Nephron (organoid): ENCODE results near the gene KCNIP4.

Experiments
- H3K27ac Mint-ChIP-seq, 3 experiments: 2 replicates each; pipeline ENCODE4 v1.8.0; 2020; ENCODE audit warnings: mixed read lengths in 3 of 3, mild to moderate bottlenecking in 2 of 3, moderate library complexity in 1 of 3
- H3K27me3 Mint-ChIP-seq: 2 replicates; pipeline ENCODE4 v1.8.0; 2021; ENCODE audit warnings: low read depth, mild to moderate bottlenecking, moderate library complexity, mixed read lengths
- H3K36me3 Mint-ChIP-seq: 2 replicates; pipeline ENCODE4 v1.8.0; 2020; ENCODE audit warnings: low read depth, mixed read lengths
- H3K4me1 Mint-ChIP-seq: 2 replicates; pipeline ENCODE4 v1.8.0; 2020; ENCODE audit warnings: mixed read lengths
- H3K4me3 Mint-ChIP-seq, 3 experiments: 2 replicates each; pipeline ENCODE4 v1.8.0; 2020; ENCODE audit warnings: mild to moderate bottlenecking in 3 of 3, mixed read lengths in 3 of 3, moderate library complexity in 2 of 3
- H3K9me3 Mint-ChIP-seq: 2 replicates; pipeline ENCODE4 v1.8.0; 2020; ENCODE audit warnings: mixed read lengths
- CTCF ChIP-seq, 3 experiments: fragments of 200-600 bp; sonication (generic); IDR thresholded peaks; one replicate each; pipeline ENCODE4 v1.5.0; 2021; ENCODE audit warnings: antibody characterized with exemption in 3 of 3; ENCODE audit not compliant: unreplicated experiment in 3 of 3

Gene KCNIP4

DNA sequence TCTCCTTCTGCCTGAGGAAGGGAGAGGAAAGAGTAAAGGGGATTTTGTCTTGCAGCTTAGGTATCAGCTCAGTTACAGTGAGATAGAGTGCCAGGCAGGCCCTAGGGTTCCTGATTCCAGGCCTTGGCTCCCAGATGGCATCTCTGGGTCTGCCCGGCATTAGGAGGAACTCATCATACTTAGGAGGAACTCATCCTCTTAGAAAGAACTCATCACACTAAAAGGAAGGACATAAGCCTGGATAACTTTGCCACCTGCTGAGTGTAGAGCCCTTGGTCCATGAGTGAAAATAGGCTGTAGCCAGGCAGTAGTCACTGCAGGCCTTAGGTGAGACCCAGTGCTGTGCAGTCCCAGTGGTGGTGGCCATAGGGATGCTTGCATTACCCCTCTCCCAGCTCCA is 881.2 kb downstream of the KCNIP4 start:
- Mint-ChIP-seq H3K27me3 (no peaks in the 10 kb centered on the region), H3K27ac (no peak overlapping the region), H3K9me3 (no peaks in the 10 kb centered on the region), H3K36me3 (no peaks in the 10 kb centered on the region), H3K4me3 (no peak overlapping the region), H3K4me1 (no peaks in the 10 kb centered on the region)
- no peak for TF ChIP-seq CTCF (IDR thresholded peaks at IDR 0.05; ENCODE audit: unreplicated experiment in 3 of 3)

DNA sequence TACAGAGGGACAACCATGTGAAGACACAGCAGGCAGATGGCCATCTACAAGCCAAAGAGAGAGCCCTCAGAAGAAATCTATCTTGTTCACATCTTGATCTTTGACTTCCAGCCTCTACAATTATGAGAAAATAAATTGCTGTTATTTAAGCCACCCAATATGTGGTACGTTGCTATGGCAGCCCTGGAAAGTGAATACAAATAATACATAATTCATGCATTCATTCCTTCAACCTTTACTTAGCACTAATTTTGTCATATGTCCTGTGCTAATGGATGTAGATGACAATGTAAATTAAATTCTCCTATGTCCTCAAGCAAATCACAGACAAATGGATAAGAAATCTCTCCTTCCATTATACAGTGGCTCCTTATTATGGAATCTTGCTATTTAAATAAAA is 886.7 kb downstream of the KCNIP4 start:
- H3K4me1 Mint-ChIP-seq: no peaks in the 10 kb centered on the region
- H3K36me3 Mint-ChIP-seq: no peaks in the 10 kb centered on the region
- no peak overlapping the region for H3K4me3 Mint-ChIP-seq
- no peak for TF ChIP-seq CTCF (IDR thresholded peaks at IDR 0.05; ENCODE audit: unreplicated experiment in 3 of 3)
- no peaks in the 10 kb centered on the region for H3K9me3 Mint-ChIP-seq
- H3K27ac Mint-ChIP-seq: no peak overlapping the region
- no peaks in the 10 kb centered on the region for H3K27me3 Mint-ChIP-seq

GRCh38 chr4:21046141-21046540 is 902.4 kb downstream of the KCNIP4 start:
- no peak for TF ChIP-seq CTCF (IDR thresholded peaks at IDR 0.05; ENCODE audit: unreplicated experiment in 3 of 3)
- no peak overlapping the region for H3K4me3 Mint-ChIP-seq
- no peaks in the 10 kb centered on the region for H3K27me3 Mint-ChIP-seq
- no peak overlapping the region for H3K27ac Mint-ChIP-seq
- H3K36me3 Mint-ChIP-seq: no peaks in the 10 kb centered on the region
- H3K4me1 Mint-ChIP-seq: no peaks in the 10 kb centered on the region
- no peaks in the 10 kb centered on the region for H3K9me3 Mint-ChIP-seq

- Mint-ChIP-seq H3K27ac (no peak overlapping the region), H3K9me3 (no peaks in the 10 kb centered on the region), H3K4me3 (no peak overlapping the region), H3K36me3 (no peaks in the 10 kb centered on the region), H3K27me3 (no peaks in the 10 kb centered on the region), H3K4me1 (no peaks in the 10 kb centered on the region)
- TF ChIP-seq CTCF (IDR thresholded peaks at IDR 0.05; ENCODE audit: unreplicated experiment in 3 of 3): no peak
Measured at GRCh38 chr4:21045119-21045518, 903.5 kb downstream of the KCNIP4 start.

DNA sequence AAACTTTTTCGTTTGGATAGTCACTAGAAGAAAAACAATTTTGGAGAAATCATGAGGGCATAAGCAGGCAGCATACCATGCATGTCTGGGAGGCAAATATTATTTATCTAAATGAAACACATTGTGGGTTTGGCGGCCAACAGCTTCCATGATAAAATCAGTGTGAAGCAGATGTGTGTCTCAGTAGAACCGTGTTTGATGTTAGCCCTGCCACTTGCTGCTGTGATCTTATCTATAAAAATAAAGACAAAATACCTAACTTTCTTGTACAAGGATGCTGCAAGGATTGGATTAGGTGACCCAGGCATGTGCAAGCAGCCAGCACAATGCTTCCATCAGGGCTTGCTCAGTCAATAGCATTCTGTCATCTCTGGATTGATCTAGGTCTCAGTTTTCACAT is 906.9 kb downstream of the KCNIP4 start:
- H3K36me3 Mint-ChIP-seq: no peaks in the 10 kb centered on the region
- H3K4me3 Mint-ChIP-seq: no peak overlapping the region
- no peaks in the 10 kb centered on the region for H3K4me1 Mint-ChIP-seq

More for the DNA sequence above, 906.9 kb downstream of the KCNIP4 start:
- Mint-ChIP-seq H3K27me3 (no peaks in the 10 kb centered on the region), H3K9me3 (no peaks in the 10 kb centered on the region), H3K27ac (no peak overlapping the region)
- no peak for TF ChIP-seq CTCF (IDR thresholded peaks at IDR 0.05; ENCODE audit: unreplicated experiment in 3 of 3)
